Measurements from ENCODE around the gene TNFAIP8.
"Not testable (repeated sequence)": the region's sequence is repeated elsewhere in the genome, so short reads cannot be mapped to it uniquely, and the experiment has no call there.

The TNFAIP8 gene

GRCh38 chr5:119393746-119394145 is 37.9 kb downstream of the TNFAIP8 start:
- no peak for DNase-seq (ENCODE audit: low read depth in 2 of 2)

GRCh38 chr5:119395080-119395836 is 39.4 kb downstream of the TNFAIP8 start:
- DNase-seq (ENCODE audit: low read depth in 2 of 2) = no peak

DNA sequence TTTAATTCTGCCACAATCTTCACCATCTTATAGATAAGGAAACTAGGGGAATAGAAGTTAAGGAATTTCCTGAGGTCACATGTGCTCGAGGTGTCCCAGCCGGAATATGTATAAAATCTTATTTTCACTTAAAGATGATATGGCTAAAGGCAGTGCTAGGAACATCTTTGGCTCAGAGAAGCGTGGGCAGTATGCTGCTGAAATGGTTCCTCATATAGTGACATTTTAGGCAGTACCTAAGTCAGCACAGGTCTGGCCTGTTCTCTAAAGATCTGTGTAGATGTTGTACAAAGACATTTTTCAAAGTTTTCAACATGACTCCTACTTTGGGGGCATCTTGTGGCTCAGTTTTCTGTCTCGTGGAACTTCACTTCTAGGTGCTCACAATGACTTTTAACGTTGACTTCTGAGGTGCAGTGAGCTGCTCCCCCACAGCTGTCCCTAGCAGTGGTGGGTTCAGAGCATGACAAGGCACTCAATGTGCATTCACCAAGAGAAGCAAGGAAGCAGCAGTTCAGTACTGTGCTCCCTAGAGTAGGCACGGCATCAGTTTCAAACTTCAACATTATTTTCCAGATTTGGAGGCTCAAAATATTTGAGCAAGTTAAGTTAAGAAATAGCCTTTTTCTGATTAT is 40.3 kb downstream of the TNFAIP8 start:
- no peak for DNase-seq (ENCODE audit: low read depth in 2 of 2)

GRCh38 chr5:119397518-119398380 is 41.9 kb downstream of the TNFAIP8 start:
- no peak for DNase-seq (ENCODE audit: low read depth in 2 of 2)

DNA sequence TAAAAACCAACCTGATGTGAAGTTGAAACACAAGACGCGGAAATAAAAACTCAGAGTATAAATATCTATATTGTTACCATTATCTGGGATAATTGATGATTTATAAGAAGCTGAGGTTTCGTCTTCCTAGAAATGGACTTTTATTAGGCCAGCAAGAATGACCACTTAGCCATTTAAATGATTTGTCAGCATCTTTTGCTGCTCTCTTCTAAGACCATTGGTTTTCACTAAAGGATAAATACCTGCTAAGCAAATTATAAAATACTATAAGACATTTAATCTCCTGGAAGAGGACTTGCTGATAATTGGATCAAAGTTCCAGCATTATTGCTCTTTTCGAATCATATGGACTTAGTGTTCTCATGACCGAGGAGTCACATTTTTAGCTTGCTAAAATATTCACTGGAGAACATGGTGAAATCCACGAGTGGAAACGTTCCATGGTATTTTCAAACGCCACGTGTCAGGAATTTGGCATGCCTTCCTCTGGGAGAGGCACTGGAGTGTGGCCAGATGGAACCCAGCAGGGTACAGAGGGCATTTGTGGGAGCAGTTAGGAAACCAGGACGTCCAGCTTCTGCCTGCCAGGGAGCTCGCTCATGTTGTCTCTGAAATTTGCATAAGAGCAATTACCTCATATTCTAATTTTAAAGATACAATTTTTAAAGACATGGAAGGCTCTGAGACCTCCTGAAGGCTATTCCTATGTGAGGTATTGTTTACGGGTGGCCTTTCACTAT is 43.1 kb downstream of the TNFAIP8 start:
- DNase-seq (ENCODE audit: low read depth in 2 of 2) = no peak

- DNase-seq (ENCODE audit: low read depth in 2 of 2) = no peak
These were observed 44.4 kb downstream of the TNFAIP8 start for GRCh38 chr5:119400245-119400644.

DNA sequence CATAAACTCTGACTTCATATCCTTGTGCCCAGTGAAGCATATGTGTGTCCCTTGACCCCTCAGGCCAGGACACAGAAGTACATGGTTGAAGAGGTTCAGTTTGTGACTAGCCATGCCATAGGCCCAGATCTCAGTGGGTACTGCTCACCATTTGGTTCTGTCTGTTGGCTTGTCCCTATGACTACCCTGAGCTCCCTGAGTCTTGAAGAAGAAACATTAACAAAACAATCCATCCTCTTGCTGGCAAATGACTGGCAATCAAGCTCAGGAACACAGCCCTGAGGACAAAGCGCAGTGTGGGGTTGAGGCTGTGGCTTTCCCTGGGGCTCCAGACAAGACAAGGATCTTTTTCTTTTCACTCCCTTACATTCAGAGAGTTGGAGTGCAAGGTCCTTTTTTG is 46.3 kb downstream of the TNFAIP8 start:
- no peak for DNase-seq (ENCODE audit: low read depth in 2 of 2)

- no peak for DNase-seq (ENCODE audit: low read depth in 2 of 2)
These were observed 46.7 kb downstream of the TNFAIP8 start for GRCh38 chr5:119402555-119402954.

GRCh38 chr5:119404033-119404432 is 48.2 kb downstream of the TNFAIP8 start:
- no peak for DNase-seq (ENCODE audit: low read depth in 2 of 2)

- DNase-seq (ENCODE audit: low read depth in 2 of 2) = no peak
These were observed 49.6 kb downstream of the TNFAIP8 start for GRCh38 chr5:119405419-119405818.

- DNase-seq (ENCODE audit: low read depth in 2 of 2) = no peak
These were observed 50.8 kb downstream of the TNFAIP8 start for GRCh38 chr5:119406551-119407110.

DNA sequence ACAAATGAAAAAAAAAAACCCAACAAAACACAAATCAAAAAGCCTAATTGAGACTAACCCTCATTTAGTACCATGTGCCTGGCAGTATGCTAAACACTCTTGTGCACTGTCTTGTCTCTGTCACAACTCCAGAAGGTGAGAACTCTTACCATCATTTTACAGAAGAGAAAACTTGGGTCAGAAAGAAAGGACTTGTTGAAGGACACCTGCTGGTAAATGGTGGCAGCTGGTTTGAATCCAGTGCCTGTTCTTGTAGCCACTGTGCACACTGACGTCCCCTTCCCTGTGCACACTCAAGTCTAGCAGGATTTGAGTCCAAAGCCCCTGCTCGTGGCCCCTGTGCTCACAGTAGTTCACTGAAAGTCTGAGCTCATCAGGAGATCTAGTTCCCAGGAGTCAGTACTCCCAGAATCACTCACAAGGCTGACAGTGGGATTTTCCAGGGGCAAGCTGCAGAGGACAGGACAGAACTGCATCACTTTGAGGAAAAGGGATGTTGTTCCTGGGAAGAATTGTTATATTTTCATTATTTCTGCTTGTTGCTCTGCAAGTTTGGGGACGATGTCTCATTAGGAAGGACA is 53.5 kb downstream of the TNFAIP8 start:
- no peak for DNase-seq (ENCODE audit: low read depth in 2 of 2)

DNA sequence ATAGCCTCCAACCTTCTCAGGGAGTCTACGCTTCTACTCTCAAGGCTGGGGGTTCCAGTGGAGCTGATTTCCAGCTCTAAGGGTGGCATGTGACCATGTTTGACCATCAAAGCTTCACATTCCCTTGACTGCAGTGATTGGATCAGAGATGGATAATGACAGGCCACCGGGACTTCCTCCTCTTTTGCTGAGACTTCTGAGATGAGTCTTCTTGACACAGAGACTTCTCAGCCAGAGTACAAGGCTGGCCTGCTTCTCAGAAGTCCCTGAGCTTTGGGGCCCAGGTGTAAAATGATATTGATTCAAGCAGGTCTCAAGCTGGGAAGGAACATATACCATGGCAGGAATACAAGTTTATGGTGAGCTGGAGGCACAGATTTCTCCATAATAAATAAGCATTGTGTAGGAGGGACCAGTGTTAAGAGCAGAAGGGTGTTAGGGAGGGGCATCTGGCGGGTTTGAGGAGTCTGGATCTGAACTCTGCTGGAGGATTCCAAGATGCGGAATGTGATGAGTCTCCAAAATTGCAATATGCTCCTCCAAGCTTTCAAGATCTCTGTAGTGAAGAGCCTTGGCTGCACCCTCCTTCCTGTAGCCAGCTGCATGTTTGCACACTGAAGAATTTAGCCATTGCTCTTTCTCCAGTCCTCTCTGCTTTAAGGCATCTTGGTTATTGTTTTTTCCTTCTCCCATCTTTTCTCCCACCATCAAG is 54.8 kb downstream of the TNFAIP8 start:
- DNase-seq (ENCODE audit: low read depth in 2 of 2) = no peak

DNA sequence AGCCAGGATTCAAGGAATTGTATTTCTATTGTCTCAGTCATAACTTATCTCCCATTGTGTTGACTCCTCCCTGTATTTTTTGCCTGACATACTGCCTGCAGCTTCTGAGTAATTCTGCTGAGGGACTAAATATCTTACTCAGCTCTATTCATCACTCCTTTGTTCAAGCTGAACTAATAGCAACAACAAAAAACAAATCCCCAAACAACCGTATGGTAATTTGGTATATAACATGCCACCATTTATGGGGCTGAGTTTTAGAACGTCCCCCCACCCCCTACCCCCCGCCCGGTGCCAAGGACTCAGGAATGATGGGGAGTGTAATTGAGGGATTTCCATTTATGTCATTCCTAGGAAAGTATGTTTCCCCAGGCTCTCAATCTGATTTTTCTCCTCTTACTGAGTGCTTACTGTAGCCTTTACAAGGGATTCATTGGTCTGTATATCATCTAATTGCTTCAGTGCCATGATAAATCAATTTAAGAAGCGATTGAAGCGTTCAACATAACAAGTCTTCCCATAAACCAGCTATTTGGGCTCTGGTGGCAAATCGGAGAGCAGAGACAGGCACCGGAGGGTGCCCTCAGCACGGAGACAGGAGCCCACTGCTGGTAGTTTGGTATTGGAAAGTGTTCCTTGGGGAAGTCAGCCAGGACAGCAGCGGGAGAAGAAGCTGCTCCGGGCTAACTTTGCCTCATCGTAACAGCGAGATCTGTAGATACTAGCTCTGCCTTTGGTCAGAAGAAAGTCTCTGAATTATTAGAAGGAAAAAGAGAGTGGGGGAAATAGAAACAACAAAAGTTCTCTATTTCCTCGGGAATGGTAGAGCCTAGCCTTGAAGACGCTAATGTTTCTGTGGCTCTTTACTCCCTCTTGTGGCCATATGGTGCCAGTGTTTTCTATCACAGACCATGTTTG is 55.8 kb downstream of the TNFAIP8 start:
- DNase-seq (ENCODE audit: low read depth in 2 of 2) = peak in 1 of 2 donors; percentile 29

- no peak for DNase-seq (ENCODE audit: low read depth in 2 of 2)
These were observed 56.7 kb downstream of the TNFAIP8 start for GRCh38 chr5:119412279-119413227.

DNA sequence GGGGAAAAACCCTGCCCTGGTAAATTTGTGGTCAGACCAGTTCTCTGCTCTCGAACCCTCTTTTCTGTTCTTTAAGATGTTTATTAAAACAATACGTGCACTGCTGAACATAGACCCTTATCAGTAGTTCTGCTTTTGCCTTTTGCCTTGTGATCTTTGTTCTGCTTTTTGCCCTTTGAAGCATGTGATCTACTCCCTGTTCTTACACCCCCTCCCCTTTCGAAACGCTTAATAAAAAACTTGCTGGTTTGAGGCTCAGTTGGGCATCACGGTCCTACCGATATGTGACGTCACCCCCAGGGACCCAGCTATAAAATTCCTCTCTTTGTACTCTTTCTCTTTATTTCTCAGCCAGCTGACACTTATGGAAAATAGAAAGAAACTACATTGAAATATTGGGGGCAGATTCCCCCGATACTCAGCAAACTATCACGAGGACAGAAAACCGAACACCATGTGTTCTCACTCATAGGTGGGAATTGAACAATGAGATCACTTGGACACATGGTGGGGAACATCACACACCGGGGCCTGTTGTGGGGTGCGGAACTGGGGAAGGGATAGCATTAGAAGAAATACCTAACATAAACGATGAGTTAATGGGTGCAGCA is 58.4 kb downstream of the TNFAIP8 start:
- not testable (repeated sequence) for DNase-seq (ENCODE audit: low read depth in 2 of 2)

DNA sequence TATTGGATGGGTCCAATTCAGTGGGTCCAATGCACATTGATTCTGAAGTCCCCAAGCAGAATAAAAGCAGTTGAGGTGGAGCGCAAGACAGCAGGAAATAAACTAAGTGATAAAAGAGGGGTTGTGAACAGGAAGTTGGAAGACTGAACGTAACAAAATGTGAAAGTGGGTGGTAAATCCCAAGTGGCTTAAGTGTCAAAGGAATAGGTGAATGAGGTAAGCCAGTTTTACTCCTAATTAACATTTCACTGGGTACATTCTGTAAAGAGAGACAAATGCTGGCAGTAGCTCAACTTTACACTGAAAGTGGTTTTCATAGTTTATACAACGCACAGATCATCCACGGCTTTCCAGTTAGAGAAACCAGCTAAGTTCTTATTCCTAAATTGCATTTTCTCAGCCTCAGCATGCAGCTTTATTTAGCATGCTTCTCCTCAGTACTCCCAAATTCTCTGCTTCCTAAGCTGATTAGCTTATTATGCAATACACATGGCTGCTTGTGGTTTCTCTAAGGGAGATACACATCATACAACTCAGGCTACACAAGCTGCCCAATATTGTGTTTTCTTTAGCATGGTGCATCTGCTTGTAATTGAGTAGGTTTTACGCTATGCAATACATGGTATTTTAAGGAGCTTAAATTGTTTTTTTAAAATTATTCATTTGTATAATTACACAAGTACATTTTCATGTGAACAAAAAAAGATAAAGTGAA is 62.2 kb downstream of the TNFAIP8 start:
- DNase-seq (ENCODE audit: low read depth in 2 of 2) = no peak

All from activated CD8-positive, alpha-beta memory T cell treated with anti-CD3 and anti-CD28 coated beads for 4 hours (primary cell).